Suprapubic skin (tissue), 3 donors: ENCODE data around the gene GRAP2.

Experiments used
- CTCF ChIP-seq, 2 donors: fragments of 200-600 bp in 1 of 2; fragments of 450-650 bp in 1 of 2; sonication (generic) in 1 of 2; IDR thresholded peaks; one replicate each; pipeline ENCODE4 v1.5.1; 2016 to 2019; ENCODE audit warnings: antibody characterized with exemption in 2 of 2, mild to moderate bottlenecking in 1 of 2, moderate library complexity in 1 of 2
- POLR2AphosphoS5 ChIP-seq, 3 donors: sonication (generic); formaldehyde crosslinking; IDR thresholded peaks; one replicate each; pipeline ENCODE4 v1.6.1; 2017; ENCODE audit warnings: antibody characterized with exemption in 3 of 3

GRCh38 chr22:39958009-39958711 lies 57.3 kb downstream of the GRAP2 start:
- TF ChIP-seq POLR2AphosphoS5 (IDR thresholded peaks at IDR 0.05) (no peak), CTCF (IDR thresholded peaks at IDR 0.05) (no peak)
